Astrocyte of the cerebellum (primary cell): ENCODE measurements around the gene PPP2R2B.

Source experiments
- DNase-seq: peaks from one replicate; pipeline ENCODE4 v3.0.0-alpha.2; 2011; ENCODE audit warnings: low read depth
- H3K4me3 ChIP-seq: 2 replicates; pipeline ENCODE4 v1.5.1; 2011; ENCODE audit warnings: mild to moderate bottlenecking, low read depth, low read length, moderate library complexity
- in situ Hi-C: cut with HindIII; loops from 2 replicates; pipeline ENCODE4 v1.10.0; 2017; ENCODE audit warnings: low sequenced_read_pairs
- TF ChIP-seq, protein P1 (sequence below): IDR thresholded peaks from 2 replicates; pipeline ENCODE4 v1.5.1; 2012; ENCODE audit warnings: low read length, low read depth, moderate library complexity, mild to moderate bottlenecking; ENCODE audit errors: missing control alignments

The PPP2R2B gene

DNA sequence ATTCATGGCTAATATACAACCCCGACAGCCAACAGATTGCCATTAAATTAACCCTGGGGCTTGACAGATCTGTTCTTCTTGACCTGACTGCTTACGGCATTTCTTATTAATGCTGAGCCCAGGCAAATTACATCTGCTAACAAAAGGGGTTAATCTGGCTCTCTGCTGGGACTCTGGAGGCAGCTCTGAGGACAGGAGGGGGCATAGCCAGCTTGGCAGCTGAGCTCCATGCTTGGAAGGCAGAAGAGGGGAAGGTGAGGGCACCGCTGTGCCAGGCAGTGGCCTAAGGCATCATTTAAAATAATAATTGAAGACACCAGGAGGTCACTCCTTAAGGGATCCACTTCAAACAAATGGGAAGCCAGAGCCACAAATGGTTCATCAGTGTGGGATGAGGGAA is 236.6 kb downstream of the PPP2R2B start:
- TF ChIP-seq, protein P1, sequence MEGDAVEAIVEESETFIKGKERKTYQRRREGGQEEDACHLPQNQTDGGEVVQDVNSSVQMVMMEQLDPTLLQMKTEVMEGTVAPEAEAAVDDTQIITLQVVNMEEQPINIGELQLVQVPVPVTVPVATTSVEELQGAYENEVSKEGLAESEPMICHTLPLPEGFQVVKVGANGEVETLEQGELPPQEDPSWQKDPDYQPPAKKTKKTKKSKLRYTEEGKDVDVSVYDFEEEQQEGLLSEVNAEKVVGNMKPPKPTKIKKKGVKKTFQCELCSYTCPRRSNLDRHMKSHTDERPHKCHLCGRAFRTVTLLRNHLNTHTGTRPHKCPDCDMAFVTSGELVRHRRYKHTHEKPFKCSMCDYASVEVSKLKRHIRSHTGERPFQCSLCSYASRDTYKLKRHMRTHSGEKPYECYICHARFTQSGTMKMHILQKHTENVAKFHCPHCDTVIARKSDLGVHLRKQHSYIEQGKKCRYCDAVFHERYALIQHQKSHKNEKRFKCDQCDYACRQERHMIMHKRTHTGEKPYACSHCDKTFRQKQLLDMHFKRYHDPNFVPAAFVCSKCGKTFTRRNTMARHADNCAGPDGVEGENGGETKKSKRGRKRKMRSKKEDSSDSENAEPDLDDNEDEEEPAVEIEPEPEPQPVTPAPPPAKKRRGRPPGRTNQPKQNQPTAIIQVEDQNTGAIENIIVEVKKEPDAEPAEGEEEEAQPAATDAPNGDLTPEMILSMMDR: no peak
- in situ Hi-C loops: no loop called here
- no peak overlapping the region for H3K4me3 ChIP-seq
- DNase-seq: no peak

GRCh38 chr5:146640285-146640896 is 238.2 kb downstream of the PPP2R2B start:
- TF ChIP-seq, protein P1: no peak
- no peak for DNase-seq
- H3K4me3 ChIP-seq: no peak overlapping the region
- in situ Hi-C loops: no loop called here

DNA sequence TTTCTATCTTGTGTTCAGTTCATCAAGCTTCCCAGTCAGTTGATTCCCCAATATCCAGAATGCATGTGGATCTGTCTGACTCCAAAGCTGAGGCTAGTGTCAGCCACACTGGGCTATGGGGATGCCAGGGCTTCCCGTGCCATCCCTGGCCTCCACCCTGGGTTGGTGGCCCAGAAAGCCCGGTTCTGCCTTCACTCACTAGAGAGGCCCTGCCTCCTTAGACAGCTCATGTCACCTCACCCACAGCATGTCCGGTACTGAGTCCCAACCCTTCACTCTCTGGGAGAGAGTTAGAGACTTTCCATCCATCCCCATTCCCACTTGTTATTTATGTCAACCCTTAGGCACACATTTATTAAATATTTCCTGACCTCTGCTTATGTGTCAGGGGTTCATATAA is 243.1 kb downstream of the PPP2R2B start:
- in situ Hi-C loops: no loop called here
- TF ChIP-seq, protein P1: no peak
- no peak overlapping the region for H3K4me3 ChIP-seq
- DNase-seq: no peak

GRCh38 chr5:146633323-146633764 is 245.2 kb downstream of the PPP2R2B start:
- in situ Hi-C loops: no loop called here
- no peak for DNase-seq
- TF ChIP-seq, protein P1: no peak
- no peak overlapping the region for H3K4me3 ChIP-seq

DNA sequence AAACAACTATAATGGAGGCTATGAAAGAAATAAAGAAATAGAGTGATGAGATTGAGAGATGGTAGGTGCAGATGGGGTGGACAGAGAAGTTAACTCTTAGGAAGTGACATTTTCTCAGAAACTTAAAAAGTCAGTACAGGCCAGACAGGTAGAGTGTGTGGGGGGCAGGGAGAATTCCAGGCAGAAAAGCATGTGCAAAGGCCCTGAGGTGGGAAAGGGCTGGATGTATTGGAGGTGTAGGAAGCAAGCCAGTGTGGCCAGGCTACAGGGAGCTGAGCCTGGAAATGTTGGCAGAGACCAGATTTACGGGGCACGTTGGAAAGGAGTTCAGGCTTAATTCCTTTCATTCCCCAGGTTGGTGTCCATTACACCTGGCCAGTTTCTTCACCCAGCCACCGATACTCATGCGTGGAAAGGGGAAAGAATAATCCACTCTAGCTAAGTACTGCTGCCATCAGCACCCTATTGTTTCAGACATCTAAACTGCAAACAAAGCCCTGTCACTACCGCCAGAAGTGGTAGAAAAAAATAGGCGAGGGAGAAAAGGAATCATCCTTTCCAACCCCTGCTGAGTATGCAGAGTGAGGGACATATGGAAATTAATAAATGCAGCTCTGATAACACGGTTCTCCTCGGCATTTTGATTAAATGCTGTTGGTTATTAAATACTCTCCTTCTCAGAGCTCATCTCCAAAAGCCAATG is 245.8 kb downstream of the PPP2R2B start:
- H3K4me3 ChIP-seq: no peak overlapping the region
- in situ Hi-C loops: no loop called here
- TF ChIP-seq, protein P1: no peak
- DNase-seq: no peak

DNA sequence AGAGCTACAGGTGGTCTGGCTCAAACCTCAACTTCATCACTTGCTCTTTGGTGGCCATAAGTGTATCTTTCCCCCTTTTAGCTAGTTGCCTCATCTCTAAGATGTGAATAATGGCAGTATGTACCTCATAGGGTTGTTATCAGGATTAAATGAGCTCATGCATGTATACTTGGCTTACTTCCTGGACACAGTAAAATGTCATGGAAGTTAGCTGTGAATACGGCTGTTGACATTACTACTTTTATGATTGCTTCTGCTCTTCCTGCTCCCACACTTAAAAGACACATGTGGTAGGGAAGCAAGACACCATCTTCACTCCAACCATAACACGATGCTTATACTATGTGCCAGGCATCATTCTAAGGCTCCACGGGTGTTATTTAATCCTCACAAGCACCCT is 248.1 kb downstream of the PPP2R2B start:
- no peak overlapping the region for H3K4me3 ChIP-seq
- TF ChIP-seq, protein P1: no peak
- in situ Hi-C loops: no loop called here
- DNase-seq: no peak
